Keratinocyte (primary cell): ENCODE measurements around the gene HSPE1. TPM values are rescaled to one million over a fixed set of nuclear protein-coding genes. Genes with fewer than 3 reads are reported as not detected.
A peak's percentile ranks its signal among the peaks of the same experiment; 100 is the strongest.

Experiments used
- DNase-seq: peaks from one replicate; pipeline ENCODE4 v3.0.0-alpha.2; 2011; ENCODE audit warnings: low read depth, missing footprints, low spot score
- FAIRE-seq: peaks from 2 replicates; lab custom pipeline; 2011; peaks lifted over from hg19 to GRCh38; lab: Jason Lieb, UNC
- H2AFZ ChIP-seq: 2 replicates; pipeline ENCODE4 v1.6.0; 2012; ENCODE audit warnings: low read length, control low read depth, inconsistent platforms; ENCODE audit not compliant: control insufficient read depth
- H3K27ac ChIP-seq: 2 replicates; pipeline ENCODE4 v1.5.1; 2011; ENCODE audit warnings: low read length; ENCODE audit not compliant: control insufficient read depth, insufficient read depth
- H3K27me3 ChIP-seq: 3 replicates; pipeline ENCODE4 v1.6.0; 2011; ENCODE audit warnings: low read length; ENCODE audit not compliant: control insufficient read depth, insufficient read depth; ENCODE audit errors: extremely low read depth
- H3K36me3 ChIP-seq, 2 experiments: 2 replicates in 1 of 2; 3 replicates in 1 of 2; pipeline ENCODE4 v1.5.1; 2011; ENCODE audit warnings: low read length in 2 of 2, mild to moderate bottlenecking in 1 of 2; ENCODE audit not compliant: control insufficient read depth in 2 of 2, insufficient read depth in 2 of 2; ENCODE audit errors: extremely low read depth in 1 of 2
- H3K4me1 ChIP-seq: 3 replicates; pipeline ENCODE4 v1.5.1; 2011; ENCODE audit warnings: low read length; ENCODE audit not compliant: control insufficient read depth, insufficient read depth; ENCODE audit errors: extremely low read depth
- H3K4me2 ChIP-seq: 3 replicates; pipeline ENCODE4 v1.6.0; 2011; ENCODE audit warnings: low read depth, low read length; ENCODE audit not compliant: control insufficient read depth, insufficient read depth; ENCODE audit errors: extremely low read depth
- H3K4me3 ChIP-seq, 3 experiments: fragments of 200-600 bp in 1 of 3; sonication (generic) in 1 of 3; 2 replicates in 2 of 3; 3 replicates in 1 of 3; pipeline ENCODE4 v1.5.1; 2011 to 2016; ENCODE audit warnings: low read length in 3 of 3, mild to moderate bottlenecking in 3 of 3, control low read depth in 2 of 3, inconsistent platforms in 1 of 3, low read depth in 1 of 3, mixed read lengths in 1 of 3, mixed run types in 1 of 3, moderate library complexity in 1 of 3; ENCODE audit not compliant: control insufficient read depth in 2 of 3, insufficient read depth in 2 of 3; ENCODE audit errors: extremely low read depth in 1 of 3
- H3K79me2 ChIP-seq: 2 replicates; pipeline ENCODE4 v1.6.0; 2012; ENCODE audit warnings: low read length; ENCODE audit not compliant: control insufficient read depth, insufficient read depth
- H3K9ac ChIP-seq: 3 replicates; pipeline ENCODE4 v1.6.0; 2011; ENCODE audit warnings: low read length; ENCODE audit not compliant: control insufficient read depth, insufficient read depth; ENCODE audit errors: extremely low read depth
- H3K9me1 ChIP-seq: 3 replicates; pipeline ENCODE4 v1.6.0; 2011; ENCODE audit warnings: low read length; ENCODE audit not compliant: control insufficient read depth, insufficient read depth; ENCODE audit errors: extremely low read depth
- H3K9me3 ChIP-seq: 2 replicates; pipeline ENCODE4 v1.5.1; 2012; ENCODE audit warnings: low read depth, low read length; ENCODE audit not compliant: control insufficient read depth
- H4K20me1 ChIP-seq: 3 replicates; pipeline ENCODE4 v1.6.0; 2011; ENCODE audit warnings: low read length; ENCODE audit not compliant: control insufficient read depth, insufficient read depth; ENCODE audit errors: extremely low read depth
- EZH2 ChIP-seq: IDR thresholded peaks from one replicate; pipeline ENCODE4 v1.6.1; 2012; ENCODE audit warnings: inconsistent platforms, mild to moderate bottlenecking, low read length, moderate library complexity
- dilution Hi-C: fragments of 300-500 bp; cut with MboI; formaldehyde crosslinking; loops from one replicate; pipeline ENCODE4 v1.7.0; 2020; ENCODE audit warnings: low sequenced_read_pairs; ENCODE audit not compliant: extremely low pct_ligation_motif_present
- polyA plus RNA-seq, 5 experiments: library from polyadenylated mRNA; depleted of rRNA in 3 of 5; stranded (reverse) in 3 of 5; stranded (forward) in 1 of 5; unstranded in 1 of 5; fragments of >200 nt; gene quantifications; 1 replicate in 1 of 5; 2 replicates in 3 of 5; 3 replicates in 1 of 5; pipeline versions ENCODE4 v1.2.1 to v1.2.3, GENCODE V29; 2011 to 2012; ENCODE audit warnings: missing spikeins in 2 of 5, low read depth in 1 of 5, low replicate concordance in 1 of 5
- TF ChIP-seq, protein P1 (sequence below), 3 experiments: IDR thresholded peaks in 1 of 3; conservative IDR thresholded peaks in 1 of 3; optimal IDR thresholded peaks in 1 of 3; 2 replicates in 2 of 3; 3 replicates in 1 of 3; pipeline versions ENCODE3 to v1.5.1; 2011; ENCODE audit warnings: low read length in 3 of 3, mild to moderate bottlenecking in 3 of 3, moderate library complexity in 2 of 3, control low read depth in 1 of 3, inconsistent platforms in 1 of 3; ENCODE audit not compliant: insufficient read depth in 2 of 3; ENCODE audit errors: extremely low read depth in 1 of 3

The HSPE1 gene
- polyA plus RNA-seq, 1 donor (not counting 4 experiments of a cell fraction or from before 2014, with no cell fraction given) = 277 TPM

DNA sequence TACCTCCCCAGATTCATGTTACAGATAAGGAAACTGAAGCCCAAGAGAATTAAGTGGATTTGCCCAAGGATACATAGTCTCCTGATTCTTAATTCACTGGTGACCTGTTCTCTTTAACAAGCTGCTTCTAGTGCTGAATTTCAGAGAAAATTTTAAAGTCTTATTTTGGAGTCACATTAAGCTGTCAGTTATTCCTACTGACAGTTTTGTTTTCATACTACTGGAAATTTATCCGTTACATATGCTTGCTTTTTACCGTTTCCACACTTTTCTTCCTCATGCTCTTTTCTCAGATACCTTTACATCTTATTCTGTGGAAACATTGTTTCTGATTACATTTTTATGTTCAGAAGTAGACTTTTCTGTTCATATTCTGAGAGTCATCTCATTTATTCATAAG, 17.0 kb downstream of the HSPE1 start:
- Histone ChIP-seq H3K9me3 (no peaks in the 10 kb centered on the region), H3K9ac (peak overlapping the region; percentile 94)
- dilution Hi-C loops = no loop called here

DNA sequence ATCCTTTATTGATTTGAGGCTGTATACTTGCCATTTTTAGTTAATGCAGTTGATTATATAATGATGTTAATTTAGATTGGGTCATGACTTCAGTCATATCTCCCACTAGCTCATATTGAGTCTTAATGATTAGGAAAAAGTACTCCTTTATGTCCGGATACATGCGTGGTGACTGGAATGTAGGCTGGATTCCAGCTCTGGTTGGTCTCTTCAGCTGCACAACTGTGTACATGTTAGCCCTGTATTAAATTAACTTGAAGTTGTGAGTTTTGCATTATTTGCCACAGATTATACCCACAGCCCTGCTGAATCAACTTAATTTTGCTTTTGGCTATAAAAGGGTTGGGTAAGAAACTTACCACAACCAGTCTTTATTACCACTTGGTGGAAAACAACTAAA, 38.2 kb downstream of the HSPE1 start:
- Histone ChIP-seq H3K36me3 (peaks cover 15 to 18% of the 10 kb centered on the region in 2 experiments), H3K9me3 (no peaks in the 10 kb centered on the region), H4K20me1 (no peaks in the 10 kb centered on the region), H3K4me1 (no peaks in the 10 kb centered on the region), H3K27ac (no peak overlapping the region), H3K4me3 (no peak overlapping the region), H2AFZ (no peak overlapping the region), H3K79me2 (peaks cover 26% of the 10 kb centered on the region), H3K27me3 (no peaks in the 10 kb centered on the region), H3K9me1 (no peaks in the 10 kb centered on the region), H3K9ac (no peak overlapping the region), H3K4me2 (no peak overlapping the region)
- DNase-seq (no peak), FAIRE-seq (no peak)
- dilution Hi-C loops = no loop called here
- TF ChIP-seq EZH2 = no peak
- TF ChIP-seq, protein P1, sequence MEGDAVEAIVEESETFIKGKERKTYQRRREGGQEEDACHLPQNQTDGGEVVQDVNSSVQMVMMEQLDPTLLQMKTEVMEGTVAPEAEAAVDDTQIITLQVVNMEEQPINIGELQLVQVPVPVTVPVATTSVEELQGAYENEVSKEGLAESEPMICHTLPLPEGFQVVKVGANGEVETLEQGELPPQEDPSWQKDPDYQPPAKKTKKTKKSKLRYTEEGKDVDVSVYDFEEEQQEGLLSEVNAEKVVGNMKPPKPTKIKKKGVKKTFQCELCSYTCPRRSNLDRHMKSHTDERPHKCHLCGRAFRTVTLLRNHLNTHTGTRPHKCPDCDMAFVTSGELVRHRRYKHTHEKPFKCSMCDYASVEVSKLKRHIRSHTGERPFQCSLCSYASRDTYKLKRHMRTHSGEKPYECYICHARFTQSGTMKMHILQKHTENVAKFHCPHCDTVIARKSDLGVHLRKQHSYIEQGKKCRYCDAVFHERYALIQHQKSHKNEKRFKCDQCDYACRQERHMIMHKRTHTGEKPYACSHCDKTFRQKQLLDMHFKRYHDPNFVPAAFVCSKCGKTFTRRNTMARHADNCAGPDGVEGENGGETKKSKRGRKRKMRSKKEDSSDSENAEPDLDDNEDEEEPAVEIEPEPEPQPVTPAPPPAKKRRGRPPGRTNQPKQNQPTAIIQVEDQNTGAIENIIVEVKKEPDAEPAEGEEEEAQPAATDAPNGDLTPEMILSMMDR (optimal IDR thresholded peaks at IDR 0.05 in 1 of 3, IDR thresholded peaks at IDR 0.05 in 1 of 3, conservative IDR thresholded peaks at IDR 0.05 in 1 of 3; ENCODE audit: extremely low read depth in 1 of 3, insufficient read depth in 2 of 3, low read length in 3 of 3) = no peak

More for the DNA sequence above, 17.0 kb downstream of the HSPE1 start:
- H3K4me2 ChIP-seq = peak overlapping the region; percentile 83
- H3K9me1 ChIP-seq = no peaks in the 10 kb centered on the region
- no peaks in the 10 kb centered on the region for H3K27me3 ChIP-seq
- H4K20me1 ChIP-seq = peaks cover 5% of the 10 kb centered on the region
- peaks cover 13% of the 10 kb centered on the region for H3K4me1 ChIP-seq
- no peak for DNase-seq
- TF ChIP-seq EZH2 = no peak
- TF ChIP-seq, protein P1 (optimal IDR thresholded peaks at IDR 0.05 in 1 of 3, IDR thresholded peaks at IDR 0.05 in 1 of 3, conservative IDR thresholded peaks at IDR 0.05 in 1 of 3; ENCODE audit: extremely low read depth in 1 of 3, insufficient read depth in 2 of 3, low read length in 3 of 3) = no peak
- H3K4me3 ChIP-seq = peak overlapping the region; percentile 69 to 93 (median 78)
- no peak for FAIRE-seq
- peaks cover 65% of the 10 kb centered on the region for H3K79me2 ChIP-seq
- no peaks in the 10 kb centered on the region for H3K36me3 ChIP-seq
- peak overlapping the region; percentile 14 for H3K27ac ChIP-seq
- H2AFZ ChIP-seq = no peak overlapping the region
